Mucosa of gallbladder (tissue), 1 donor: Measurements from ENCODE around the gene CYB5R3. TPM values are rescaled to one million over a fixed set of nuclear protein-coding genes. Genes with fewer than 3 reads are reported as not detected.
"Not testable (repeated sequence)": the region's sequence is repeated elsewhere in the genome, so short reads cannot be mapped to it uniquely, and the experiment has no call there.

Experiments
- DNase-seq: peaks from one replicate; pipeline ENCODE4 v3.0.0-alpha.2; 2020; ENCODE audit warnings: low spot score
- total RNA-seq: library from RNA; stranded (reverse); gene quantifications from one replicate; pipeline ENCODE4 v1.2.1, GENCODE V29; 2021
- donor health status: DM: no; HTN: no; CAD: no.

CYB5R3 gene
- total RNA-seq, 1 donor from 2014 or later: 240 TPM

DNA sequence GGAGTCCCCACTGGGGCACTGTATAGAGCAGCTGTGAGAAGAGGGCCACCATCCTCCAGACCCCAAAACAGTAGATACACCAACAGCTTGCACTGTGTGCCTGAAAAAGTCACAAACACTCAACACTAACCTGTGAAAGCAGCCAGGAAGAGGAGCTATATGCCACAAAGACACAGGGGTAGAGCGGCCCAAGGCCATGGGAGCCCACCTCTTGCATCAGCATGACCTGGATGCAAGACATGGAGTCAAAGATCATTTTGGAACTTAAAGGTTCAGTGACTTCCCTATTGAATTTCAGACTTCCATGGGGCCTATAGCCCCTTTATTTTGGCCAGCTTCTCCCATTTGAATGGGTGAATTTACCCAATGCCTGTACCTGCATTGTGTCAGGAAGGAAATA lies 29.7 kb upstream of the CYB5R3 start:
- no peak for DNase-seq

DNA sequence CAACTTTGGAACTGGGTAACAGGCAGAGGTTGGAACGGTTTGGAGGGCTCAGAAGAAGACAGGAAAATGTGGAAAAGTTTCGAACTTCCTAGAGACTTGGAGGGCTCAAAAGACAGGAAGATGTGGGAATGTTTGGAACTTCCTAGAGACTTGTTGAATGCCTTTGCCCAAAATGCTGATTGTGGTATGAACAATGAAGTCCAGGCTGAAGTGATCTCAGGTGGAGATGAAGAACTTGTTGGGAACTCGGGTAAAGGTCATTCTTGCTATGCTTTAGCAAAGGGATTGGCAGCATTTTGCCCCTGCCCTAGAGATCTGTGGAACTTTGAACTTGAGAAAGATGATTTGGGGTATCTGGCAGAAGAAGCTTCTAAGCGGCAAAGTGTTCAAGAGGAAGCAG lies 28.7 kb upstream of the CYB5R3 start:
- DNase-seq: not testable (repeated sequence)

DNA sequence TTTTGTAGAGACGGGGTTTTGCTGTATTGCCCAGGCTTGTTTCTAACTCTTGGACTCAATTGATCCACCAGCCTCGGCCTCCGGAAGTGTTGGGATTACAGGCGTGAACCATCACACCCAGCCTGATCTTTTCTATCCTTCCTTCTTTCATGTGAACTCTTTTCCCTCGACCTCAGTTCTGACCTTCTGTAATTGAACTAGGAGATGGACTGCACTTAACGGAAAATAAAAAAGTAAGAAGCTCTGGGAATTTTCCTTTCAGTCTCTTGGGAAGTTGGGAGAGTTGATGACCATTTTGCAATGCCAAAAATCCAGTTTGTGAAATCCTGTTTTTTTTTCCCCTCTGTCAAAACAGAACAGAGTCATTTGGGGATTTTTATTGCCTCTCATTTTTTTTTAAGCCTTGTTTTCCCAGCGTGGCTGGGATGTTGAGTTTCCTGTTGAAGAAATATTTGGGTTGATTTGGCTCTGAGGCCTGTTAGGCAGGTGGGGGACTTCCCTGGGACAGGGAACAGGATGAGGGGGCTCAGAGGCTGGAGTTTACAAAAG lies 26.9 kb upstream of the CYB5R3 start:
- DNase-seq: no peak

DNA sequence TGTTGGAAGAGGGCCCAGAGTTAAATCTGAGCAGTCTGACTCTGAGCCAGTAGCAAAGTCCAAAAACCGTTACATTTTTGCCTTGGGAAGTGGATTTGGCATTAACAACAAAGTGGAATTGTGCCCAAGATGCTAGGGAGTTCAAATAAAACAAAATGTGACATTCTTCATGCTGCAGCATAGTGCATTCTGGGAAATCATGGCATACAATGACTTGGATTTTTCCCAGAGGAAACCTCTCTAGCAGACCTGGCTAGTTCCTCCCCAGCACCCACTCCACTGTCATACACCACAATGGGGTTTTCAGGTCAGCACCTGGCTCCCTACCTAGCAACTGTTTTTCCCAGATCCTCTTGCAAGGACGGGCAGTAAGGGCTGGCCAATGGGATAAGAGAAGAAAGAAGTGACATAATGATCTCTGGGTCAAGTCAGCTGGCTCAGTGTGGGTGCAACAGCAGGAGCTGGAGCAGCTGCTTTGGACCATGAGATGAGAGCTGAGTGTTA lies 24.8 kb upstream of the CYB5R3 start:
- no peak for DNase-seq

DNA sequence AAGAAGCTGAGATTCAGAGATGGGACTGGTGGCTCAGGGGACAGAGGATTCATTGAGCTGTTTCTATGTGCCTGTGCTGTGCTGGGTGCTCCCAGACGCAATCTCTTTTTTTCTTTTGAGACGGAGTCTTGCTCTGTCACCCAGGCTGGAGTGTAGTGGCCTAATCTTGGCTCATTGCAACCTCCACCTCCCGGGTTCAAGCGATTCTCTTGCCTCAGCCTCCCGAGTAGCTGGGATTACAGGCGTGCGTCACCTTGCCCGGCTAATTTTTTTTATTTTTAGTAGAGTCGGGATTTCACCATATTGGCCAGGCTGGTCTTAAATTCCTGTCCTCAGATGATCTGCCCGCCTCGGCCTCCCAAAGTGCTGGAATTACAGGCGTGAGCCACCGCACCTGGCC lies 23.9 kb upstream of the CYB5R3 start:
- DNase-seq: not testable (repeated sequence)

DNA sequence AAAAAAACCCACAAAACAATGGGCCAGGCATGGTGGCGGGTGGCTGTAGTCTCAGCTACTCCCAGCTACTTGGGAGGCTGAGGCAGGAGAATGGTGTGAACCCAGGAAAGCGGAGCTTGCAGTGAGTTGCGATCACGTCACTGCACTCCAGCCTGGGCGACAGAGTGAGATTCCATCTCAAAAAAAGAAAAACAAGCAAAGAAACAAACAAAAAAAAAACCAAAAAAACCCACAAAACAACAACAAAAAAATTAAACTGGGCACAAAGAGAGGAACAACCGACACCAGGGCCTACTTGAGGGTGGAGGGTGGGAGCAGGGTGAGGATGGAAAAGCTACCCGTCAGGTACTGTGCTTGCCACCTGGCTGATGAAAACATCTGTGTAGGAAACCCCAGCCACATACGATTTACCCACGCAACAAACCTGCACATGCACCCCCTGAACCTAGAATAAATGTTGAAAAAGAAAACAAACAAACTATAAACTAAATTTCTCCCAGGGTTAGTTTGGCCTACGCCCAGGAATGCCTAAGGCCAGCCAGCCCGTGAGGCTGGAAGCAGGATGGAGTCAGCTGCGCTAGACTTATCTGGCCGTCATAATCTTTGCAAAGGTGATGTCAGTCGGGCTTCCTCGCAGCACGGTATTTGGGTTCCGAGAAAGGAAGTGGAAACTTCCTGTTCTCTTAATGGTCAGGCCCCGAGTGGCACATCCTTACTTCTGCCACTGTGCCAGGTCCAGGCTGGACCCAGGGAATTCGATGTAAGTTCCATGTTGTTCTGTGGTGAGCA lies 21.9 kb upstream of the CYB5R3 start:
- DNase-seq: no peak

DNA sequence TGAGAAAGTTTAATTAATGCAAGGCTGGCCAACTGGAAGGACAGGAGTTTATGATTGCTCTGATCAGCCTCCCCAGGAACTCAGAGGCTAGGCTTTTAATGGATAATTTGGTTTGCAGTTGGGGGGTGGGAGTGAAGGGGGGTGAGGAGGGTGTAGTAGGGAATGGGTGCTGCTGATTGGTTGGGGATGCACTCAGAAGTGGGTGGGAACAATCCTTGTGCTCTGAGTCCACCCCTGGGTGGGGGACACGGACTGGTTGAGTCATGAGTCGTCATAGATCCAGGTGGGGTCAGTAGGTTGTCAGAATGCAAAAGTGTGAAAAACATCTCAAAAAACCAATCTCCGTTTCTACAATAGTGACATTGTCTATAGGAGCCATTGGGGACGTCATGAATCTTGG lies 20.9 kb upstream of the CYB5R3 start:
- DNase-seq: no peak

DNA sequence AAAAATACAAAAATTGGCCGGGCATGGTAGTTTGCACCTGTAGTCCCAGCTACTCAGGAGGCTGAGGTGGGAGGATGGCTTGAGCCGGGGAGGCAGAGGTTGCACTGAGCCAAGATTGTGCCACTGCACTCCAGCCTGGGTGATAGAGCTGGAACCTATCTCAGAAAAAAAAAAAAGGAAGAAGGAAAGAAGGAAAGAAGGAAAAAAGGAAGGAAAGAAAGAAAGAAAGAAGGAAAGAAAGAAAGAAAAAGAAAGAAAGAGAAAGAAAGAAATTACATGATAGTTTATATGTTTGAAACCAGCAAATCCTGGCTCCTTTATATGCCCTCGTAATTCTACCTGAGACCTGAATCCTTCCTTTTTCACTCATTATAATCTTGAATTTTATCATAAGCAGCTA lies 17.2 kb upstream of the CYB5R3 start:
- DNase-seq: not testable (repeated sequence)

DNA sequence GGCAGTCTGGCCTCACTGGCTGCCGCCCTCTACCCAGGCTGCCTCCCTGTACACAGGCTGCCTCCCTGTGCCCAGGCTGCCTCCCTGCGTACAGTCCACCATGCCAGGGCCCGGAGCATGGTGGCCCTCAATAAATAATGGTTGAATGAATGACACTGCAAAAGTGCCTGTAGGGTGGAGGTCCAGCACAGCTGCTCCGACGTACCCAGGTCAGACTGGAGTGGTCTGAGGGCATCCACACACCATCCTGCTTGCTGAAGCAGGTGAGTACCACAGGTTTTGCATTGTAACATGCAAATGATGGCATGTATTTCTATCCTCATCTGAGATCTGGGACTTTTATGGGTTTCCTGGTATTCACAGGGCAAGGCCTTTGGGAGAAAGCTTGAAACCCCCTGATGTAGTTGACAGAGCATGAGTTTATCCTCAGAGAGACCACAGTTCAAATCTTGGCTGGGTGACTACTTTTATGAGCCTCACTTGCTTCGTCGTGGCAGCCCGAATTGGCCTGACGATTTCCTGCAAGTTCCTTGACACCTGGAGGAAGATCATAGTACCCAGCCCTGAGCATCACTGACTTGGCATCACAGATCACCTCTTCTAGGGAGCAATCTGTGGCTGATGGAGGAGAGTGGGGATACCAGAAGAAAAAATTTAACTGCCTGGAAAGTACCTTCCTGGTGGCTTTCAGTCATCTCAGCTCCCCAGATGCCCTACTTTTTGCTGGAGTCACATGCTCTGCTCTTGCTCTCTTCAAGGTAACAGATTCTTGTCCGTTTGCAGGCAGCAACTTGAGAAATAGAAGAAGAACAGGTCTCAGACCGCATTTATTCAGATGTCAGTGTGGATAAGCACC lies 16.0 kb upstream of the CYB5R3 start:
- DNase-seq: no peak

DNA sequence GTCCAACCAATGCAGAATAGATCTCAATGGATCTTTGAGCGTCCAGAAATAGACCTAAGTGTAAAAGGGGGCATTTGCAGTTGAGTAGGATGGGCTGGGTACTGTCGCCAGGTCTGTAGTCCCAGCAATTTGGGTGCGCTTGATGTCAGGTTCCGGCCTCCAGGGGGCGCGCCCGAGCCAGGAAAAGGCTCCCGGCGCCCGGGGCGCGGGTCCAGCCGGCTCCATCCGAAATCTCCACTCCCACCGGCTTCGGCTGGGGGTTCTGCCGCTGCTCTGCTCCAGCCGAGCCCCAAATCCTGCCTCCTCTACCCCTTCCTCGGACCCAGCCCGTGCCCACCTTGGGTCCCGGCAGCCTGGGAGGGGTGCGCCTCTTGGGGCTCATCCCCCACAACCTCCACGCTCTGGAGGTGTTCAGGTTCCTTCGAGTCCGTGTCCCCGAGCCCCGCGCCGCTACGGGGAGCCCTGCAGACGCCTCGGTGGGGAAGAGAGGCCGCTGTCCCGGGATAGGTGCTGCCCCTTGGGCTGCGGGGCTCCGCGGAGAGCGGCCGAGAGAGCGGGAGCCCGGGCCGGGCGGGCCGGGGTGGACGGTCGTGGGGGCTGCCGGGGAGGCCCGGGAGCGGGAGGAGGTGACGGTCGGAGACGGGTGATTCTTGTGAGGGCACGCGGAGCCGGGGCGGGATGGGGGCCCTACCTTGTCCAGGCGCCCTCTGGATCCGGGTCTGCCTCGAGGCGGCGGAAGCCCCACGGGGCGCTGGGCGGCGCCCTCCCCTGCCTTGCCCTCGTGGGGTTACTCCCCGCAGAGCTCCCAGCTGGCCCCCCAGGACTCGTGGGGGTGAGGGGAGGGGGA lies 13.0 kb upstream of the CYB5R3 start:
- DNase-seq: peak; percentile 87

DNA sequence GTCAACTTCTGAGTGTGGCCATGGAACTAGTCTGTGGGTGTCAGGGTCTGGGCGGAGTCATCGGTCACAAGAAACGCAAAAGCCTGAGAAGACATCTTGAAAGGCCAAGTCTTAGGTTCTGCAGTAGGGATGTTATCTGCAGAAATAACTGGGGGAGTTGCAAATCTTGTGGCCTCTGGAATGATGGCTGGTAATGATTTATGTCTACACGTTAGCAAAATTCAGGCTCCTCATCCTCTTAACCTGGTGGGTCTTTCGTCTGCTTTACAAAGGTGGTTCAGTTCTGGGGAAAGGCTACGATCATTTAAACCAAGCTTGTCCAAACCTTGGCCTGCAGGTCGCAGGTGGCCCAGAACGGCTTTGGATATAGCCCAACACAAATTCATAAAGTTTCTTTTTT lies 7.4 kb upstream of the CYB5R3 start:
- DNase-seq: no peak

DNA sequence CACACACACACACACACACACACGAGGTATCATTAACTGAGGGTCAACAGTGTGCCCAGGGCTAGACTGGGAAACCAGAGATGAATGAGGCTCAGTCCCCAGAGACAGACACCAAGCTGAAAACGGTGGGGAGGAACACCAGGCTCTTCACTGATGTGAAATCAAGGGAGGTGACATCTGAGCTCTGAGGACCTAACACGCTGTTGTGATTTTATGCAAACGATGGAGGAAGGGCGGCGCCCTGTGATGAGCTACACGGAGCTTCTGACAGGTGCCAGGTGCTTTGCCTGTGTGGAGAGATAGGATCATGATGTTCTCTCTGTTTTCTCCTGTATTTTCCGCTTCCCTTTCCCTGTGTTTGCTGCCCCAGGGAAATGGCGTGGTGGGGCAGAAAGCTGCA lies 6.5 kb upstream of the CYB5R3 start:
- no peak for DNase-seq

DNA sequence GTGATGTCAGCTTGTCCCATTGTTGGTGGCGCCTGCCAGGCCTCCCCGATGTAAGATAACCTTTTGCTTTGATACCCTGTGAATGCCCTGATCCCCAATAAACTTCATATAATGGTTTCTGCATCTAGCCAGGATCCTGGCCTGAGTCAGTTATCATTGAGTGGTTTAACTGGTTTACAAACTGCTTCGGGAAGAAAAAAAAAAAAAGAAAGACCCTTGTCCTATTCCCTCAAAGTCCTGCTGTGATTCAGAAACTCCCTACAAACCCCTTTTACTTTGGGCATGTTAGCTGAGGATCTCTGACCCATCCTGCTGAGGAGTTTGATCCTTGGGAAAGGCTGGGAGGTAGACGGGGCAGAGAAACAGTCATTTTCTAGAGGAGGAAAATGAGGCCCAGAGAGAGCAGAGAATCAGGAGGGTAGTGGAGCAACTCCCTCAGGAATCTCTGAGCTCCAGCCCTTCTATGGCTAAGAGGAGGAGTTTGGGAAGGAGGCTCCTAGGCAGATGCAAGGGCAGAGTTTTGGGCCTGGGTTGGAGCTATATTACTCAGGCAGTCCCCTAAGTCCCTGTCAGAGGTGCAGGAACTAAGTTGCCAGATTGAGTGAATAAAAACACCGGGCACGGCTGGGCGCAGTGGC lies 5.4 kb upstream of the CYB5R3 start:
- DNase-seq: peak; percentile 56

DNA sequence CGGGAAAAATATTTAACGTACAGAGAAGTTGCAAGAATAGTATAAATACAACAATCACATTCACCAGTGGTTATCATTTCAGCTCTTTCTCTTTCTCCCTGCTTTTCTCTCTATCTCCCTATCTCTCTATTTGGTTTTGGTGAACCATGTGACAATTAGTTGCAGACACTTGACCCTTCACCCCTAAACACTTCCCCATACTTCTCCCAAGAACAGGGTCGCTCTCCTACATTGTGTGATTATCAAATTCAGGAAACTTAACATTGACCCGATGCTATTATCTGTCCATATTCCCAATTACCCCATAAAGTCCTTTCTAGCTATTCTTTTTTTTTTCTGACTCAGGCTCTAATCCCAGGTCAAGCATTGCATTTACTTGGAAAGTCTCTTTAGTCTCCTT lies 4.8 kb upstream of the CYB5R3 start:
- no peak for DNase-seq

DNA sequence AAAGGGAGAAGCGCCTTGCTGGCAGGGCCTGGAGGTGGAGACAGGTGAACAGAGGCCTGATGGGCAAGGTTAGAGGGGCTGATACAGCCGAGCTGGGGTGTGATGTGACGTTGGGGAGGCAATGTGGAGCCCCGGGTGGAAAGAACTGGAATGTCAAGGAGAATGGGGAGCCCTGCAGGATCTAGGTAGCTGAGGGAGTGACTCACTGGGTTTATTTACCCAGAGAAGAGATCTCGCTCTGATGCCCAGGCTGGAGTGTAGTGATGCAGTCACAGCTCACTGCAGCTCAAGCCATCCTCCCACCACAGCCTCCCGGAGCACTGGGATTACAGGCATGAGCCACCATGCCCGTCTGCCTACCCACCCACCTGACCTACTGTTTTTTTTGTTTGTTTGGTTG lies 1.9 kb upstream of the CYB5R3 start:
- DNase-seq: no peak

DNA sequence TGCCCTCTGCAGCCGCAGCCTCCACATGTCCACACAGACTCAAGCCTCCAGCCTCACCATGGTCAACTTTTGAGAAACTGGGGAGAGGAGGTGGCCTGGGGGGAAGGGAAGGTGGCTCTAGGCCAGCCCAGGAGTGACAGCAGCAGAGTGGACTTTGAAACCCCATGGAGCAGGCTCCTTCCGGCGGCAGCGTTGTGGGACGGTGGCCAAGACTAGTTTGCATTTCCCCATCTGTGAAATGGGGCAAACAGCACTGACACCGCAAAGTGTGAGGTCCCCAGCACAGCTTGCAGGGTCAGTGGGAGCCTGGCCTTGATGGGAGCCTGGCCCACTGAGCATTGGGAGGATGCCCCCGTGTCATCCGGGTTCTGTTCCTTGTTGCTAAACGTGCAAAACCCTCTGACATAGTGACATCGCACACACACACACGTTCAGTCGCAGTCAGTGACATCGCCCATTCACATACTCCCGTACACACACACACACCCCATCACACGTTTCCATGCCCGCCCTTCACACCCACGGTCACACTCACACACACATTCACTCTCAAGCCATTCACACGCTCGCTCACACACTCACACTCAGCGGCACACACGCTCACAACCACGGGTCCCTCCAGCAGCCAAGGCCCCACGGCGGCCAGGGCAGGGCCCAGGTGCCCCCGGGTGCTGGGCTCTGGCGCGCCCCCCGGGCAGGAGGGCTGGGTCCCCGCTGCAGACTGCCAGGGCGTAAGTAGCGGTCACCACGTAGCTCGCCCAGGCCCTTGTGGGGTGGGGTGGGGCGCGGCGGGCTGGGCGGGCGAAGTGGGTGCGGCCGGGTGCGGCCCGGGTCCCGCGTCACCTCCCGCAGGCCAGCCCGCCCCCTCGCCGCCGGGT lies 585 bp downstream of the CYB5R3 start:
- DNase-seq: peak; percentile 84

DNA sequence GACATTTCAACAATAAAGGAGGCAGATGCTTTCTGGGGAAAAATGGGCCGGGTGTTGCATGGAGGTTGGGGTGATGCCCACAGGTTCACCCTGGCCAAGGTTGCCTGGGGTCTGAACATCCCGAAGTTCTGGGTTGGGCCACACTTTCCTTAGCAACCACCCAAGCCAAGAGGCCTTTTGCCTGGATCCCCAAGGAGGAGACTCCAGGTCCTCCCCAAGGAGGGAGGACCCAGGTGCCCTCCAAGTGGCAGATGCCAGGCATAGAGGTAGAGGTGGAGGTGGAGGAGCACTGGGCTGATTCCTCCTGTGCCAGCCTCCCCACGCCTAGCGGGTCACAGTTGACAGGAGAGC lies 1.2 kb downstream of the CYB5R3 start:
- no peak for DNase-seq

DNA sequence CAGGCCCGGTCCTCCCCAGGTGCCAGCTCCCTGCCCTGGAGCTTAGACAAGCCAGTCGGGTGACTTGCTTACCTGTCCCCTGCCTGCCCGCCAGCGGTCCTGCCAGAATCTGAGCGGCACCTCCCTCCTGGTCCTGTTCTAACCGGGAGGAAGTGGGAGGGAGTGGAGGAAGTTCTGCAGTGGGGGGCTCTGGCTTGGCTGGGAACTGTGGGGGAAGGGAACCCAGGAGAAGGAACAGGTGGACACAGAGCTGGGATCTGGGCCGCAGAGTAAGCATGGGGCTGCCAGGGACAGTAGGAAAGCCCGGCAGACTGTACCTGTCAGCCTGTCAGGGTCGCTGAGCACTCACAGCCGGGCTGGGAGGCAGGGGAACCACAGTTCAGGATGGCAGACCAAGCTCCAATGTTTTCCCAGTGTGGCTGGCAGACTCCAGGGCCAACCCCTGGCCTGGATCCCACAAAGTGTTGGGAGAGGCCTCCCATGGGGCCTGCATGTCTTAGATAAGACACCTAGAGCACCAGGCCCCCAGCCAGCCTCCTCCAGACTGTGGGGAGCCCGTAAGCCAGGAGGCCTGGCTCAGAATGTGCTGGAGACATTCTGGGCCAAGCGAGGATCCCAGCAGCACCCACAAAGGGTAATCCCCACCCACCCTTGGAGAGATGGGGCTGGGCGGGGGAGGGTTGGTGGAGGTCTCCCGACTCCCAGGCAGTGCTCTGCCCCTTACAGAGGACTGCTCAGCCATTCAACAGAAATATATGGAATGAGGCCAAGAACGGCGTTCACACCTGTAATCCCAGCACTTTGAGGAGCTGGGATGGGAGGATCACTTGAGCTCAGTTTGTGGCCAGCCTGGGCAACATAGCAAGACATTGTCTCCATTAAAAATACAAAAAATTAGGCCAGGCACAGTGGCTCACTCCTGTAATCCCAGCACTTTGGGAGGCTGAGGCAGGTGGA lies 2.3 kb downstream of the CYB5R3 start:
- peak; percentile 74 for DNase-seq

DNA sequence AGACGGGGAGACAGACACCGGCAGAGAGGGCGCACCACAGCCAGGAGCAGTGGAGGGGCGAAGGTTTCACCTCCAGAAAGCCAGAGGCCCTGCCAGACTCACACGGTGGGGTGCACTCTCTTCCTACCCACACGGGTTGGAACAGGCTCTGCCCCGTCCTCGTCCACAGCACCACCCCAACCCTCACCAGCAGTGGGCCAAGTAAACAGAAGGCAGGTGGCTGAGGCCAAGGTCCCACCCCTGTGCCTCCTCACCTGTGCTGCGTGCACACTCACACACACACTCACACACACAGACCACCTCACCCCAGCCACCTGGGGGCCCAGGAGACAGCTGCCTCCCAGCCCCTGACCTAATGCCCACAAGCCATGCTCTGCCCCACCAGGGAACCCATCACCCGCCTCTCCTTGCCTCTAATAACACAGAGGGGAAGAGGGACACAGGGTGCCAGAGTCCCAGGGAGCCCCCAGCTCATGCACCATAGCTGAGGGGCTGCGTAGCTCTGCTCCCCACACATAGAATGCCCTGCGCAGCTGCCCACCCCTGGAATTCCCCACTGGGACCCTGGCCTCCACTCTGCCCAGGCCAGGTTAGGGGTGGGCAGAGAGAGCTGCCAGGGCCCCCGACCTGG lies 3.1 kb downstream of the CYB5R3 start:
- no peak for DNase-seq
